K562 (cell line): Measurements from ENCODE around the gene GFM1. TPM values are rescaled to one million over a fixed set of nuclear protein-coding genes. Genes with fewer than 3 reads are reported as not detected.

Source experiments
- ATAC-seq: fragments of 200-7000 bp; cut with Tn5 transposase; 3 replicates; pipeline ENCODE4 v1.9.1; 2020; ENCODE audit warnings: moderate library complexity
- BruUV-seq: library from RNA; stranded (reverse); fragments of 400-500 nt; replicated peaks from 2 replicates; lab custom pipeline; 2021; lab: Mats Ljungman, UMichigan
- CTCF ChIA-PET: fragments of 300-600 bp; formaldehyde crosslinking; extraction: SDS; loops from one replicate; lab custom pipeline; 2021; ENCODE audit warnings: low intra/inter-chr PET ratio; lab: Yijun Ruan, JAX
- POLR2A ChIA-PET: fragments of 300-600, 350-650 bp; sonication (Branson Sonifier 250); formaldehyde crosslinking; extraction: SDS; loops from one replicate; lab custom pipeline; 2021; ENCODE audit warnings: antibody characterized with exemption, inconsistent platforms; lab: Yijun Ruan, JAX
- DNase-seq, 4 experiments: peaks; one replicate each; pipeline versions ENCODE4 v3.0.0 to v3.0.0-alpha.2; 2011 to 2018; ENCODE audit warnings: low spot score in 3 of 4, mixed read lengths in 3 of 4; ENCODE audit errors: extremely low read depth in 1 of 4
- FAIRE-seq: peaks from 2 replicates; lab custom pipeline; 2011; peaks lifted over from hg19 to GRCh38; lab: Jason Lieb, UNC
- H2AFZ ChIP-seq: 2 replicates; pipeline ENCODE4 v1.6.0; 2011; ENCODE audit warnings: low read depth, low read length, control low read depth, inconsistent platforms
- H3K27ac ChIP-seq: fragments of 200-600 bp; 3 replicates; pipeline ENCODE4 v1.8.0; 2011; ENCODE audit warnings: low read depth, mild to moderate bottlenecking, control low read depth, inconsistent platforms, low read length, moderate library complexity, mixed read lengths; ENCODE audit errors: extremely low read depth
- H3K27me3 ChIP-seq, 2 experiments: fragments of 300-600 bp in 1 of 2; 2 replicates in 1 of 2; 3 replicates in 1 of 2; pipeline versions ENCODE4 v1.6.0 to v1.8.0; 2011; ENCODE audit warnings: inconsistent platforms in 2 of 2, low read length in 2 of 2, mild to moderate bottlenecking in 1 of 2, mixed read lengths in 1 of 2, moderate library complexity in 1 of 2; ENCODE audit not compliant: control insufficient read depth in 2 of 2, insufficient read depth in 2 of 2
- H3K36me3 ChIP-seq: fragments of 300-600 bp; 3 replicates; pipeline ENCODE4 v1.8.0; 2011; ENCODE audit warnings: mild to moderate bottlenecking, low read length, inconsistent platforms; ENCODE audit not compliant: control insufficient read depth, insufficient read depth
- H3K4me1 ChIP-seq, 2 experiments: fragments of 200-600 bp in 1 of 2; replicated peaks in 1 of 2; 2 replicates in 1 of 2; 3 replicates in 1 of 2; pipeline versions ENCODE4 v1.5.1 to v1.8.0; 2011; ENCODE audit warnings: inconsistent platforms in 2 of 2, low read length in 2 of 2, mild to moderate bottlenecking in 1 of 2, mixed read lengths in 1 of 2, moderate library complexity in 1 of 2; ENCODE audit not compliant: control insufficient read depth in 2 of 2, insufficient read depth in 2 of 2
- H3K4me2 ChIP-seq: 2 replicates; pipeline ENCODE4 v1.6.1; 2011; ENCODE audit warnings: low read length, control low read depth, inconsistent platforms, mixed read lengths; ENCODE audit not compliant: insufficient read depth
- H3K4me3 ChIP-seq: fragments of 200-600 bp; sonication (generic), shearing (Covaris generic); 2 replicates; pipeline ENCODE4 v1.5.1; 2016; ENCODE audit warnings: control low read depth, inconsistent platforms
- H3K79me2 ChIP-seq: fragments of 200-600 bp; 3 replicates; pipeline ENCODE4 v1.8.0; 2011; ENCODE audit warnings: low read length, inconsistent platforms; ENCODE audit not compliant: control insufficient read depth, insufficient read depth
- H3K9ac ChIP-seq, 2 experiments: 2 replicates each; pipeline versions ENCODE4 v1.6.0 to v1.6.1; 2011; ENCODE audit warnings: low read depth in 2 of 2, low read length in 2 of 2, control low read depth in 1 of 2, inconsistent platforms in 1 of 2, mild to moderate bottlenecking in 1 of 2, mixed read lengths in 1 of 2; ENCODE audit not compliant: insufficient read depth in 1 of 2
- H3K9me1 ChIP-seq: one replicate; pipeline ENCODE4 v1.6.0; 2011; ENCODE audit warnings: inconsistent platforms, mild to moderate bottlenecking, low read length, moderate library complexity; ENCODE audit not compliant: control insufficient read depth, insufficient read depth
- H3K9me3 ChIP-seq: replicated peaks from 2 replicates; pipeline ENCODE4 v1.5.1; 2011; ENCODE audit warnings: low read depth, low read length, inconsistent platforms; ENCODE audit not compliant: control insufficient read depth, insufficient read depth
- H4K20me1 ChIP-seq: replicated peaks from 2 replicates; pipeline ENCODE4 v1.6.1; 2011; ENCODE audit warnings: low read length, inconsistent platforms, mixed read lengths; ENCODE audit not compliant: control insufficient read depth, insufficient read depth
- LARP7 ChIP-seq: fragments of 450-650 bp; IDR thresholded peaks from 2 replicates; pipeline ENCODE4 v1.6.1; 2016
- SMARCA5 ChIP-seq: fragments of 450-650 bp; IDR thresholded peaks from 2 replicates; pipeline ENCODE4 v1.6.1; 2016
- in situ Hi-C: fragments of 300-500 bp; cut with MboI; formaldehyde crosslinking; loops from 4 replicates; pipeline ENCODE4 v1.15.0; 2018; ENCODE audit warnings: inconsistent platforms, mixed read lengths
- intact Hi-C: fragments of 100-400 bp; cut with micrococcal nuclease; formaldehyde crosslinking; loops from 2 replicates; pipeline ENCODE4 v1.14.2; 2022
- polyA plus RNA-seq, 8 experiments: library from polyadenylated mRNA; depleted of rRNA in 4 of 8; stranded (reverse) in 5 of 8; unstranded in 3 of 8; fragments of >200 nt; fragmentation: Nextera tagmentation in 2 of 8; fragmentation: Illumina TruSeq in 1 of 8; extraction: Ambion mirVana in 2 of 8; extraction: Trizol in 1 of 8; gene quantifications; 2 replicates each; pipeline versions ENCODE4 v1.2.1 to v1.2.3, GENCODE V29; 2011 to 2014; ENCODE audit warnings: inconsistent platforms in 1 of 8, missing spikeins in 1 of 8
- total RNA-seq, 7 experiments: library from RNA; depleted of rRNA in 6 of 7; stranded (reverse); fragments of >200 nt in 6 of 7; fragmentation: Illumina TruSeq in 2 of 7; extraction: Trizol in 2 of 7; gene quantifications; 2 replicates each; pipeline versions ENCODE4 v1.2.1 to v1.2.3, GENCODE V29; 2011 to 2021; ENCODE audit warnings: low replicate concordance in 1 of 7
- TF ChIP-seq, protein P1 (sequence below): fragments of 450-650 bp; formaldehyde crosslinking; IDR thresholded peaks from 2 replicates; pipeline ENCODE4 v1.4.0; 2020; ENCODE audit warnings: mild to moderate bottlenecking, moderate library complexity
- TF ChIP-seq, protein P2 (sequence below): fragments of 450-650 bp; formaldehyde crosslinking; IDR thresholded peaks from 2 replicates; pipeline ENCODE4 v1.4.0; 2020; ENCODE audit warnings: mild to moderate bottlenecking, moderate library complexity

Gene GFM1
- total and polyA plus RNA-seq, 9 of the 15 experiments (the other 6 are each of a cell fraction or from before 2014, with no cell fraction given), result 38.9 to 86.7 (median 64.8) TPM

DNA sequence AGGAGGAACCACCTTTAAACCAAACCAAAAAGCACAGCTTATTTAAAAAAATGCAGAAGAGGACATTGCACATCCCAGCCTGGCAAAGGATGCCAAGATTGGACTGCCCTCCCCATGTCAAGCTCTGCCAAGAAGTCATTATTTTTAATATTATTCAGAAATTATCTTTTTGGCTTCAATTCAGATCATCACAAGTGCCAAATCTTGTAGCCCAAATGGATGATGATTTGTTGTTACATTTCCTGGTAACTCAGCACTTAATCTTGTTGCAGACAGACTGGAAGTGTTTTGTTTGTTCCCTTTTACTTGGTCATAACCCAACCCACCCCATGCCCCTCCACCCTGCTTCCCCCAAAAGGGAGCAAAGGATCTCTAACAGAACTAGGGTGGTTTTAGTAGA lies 56.2 kb downstream of the GFM1 start:
- H3K79me2 ChIP-seq, result peaks cover 8% of the 10 kb centered on the region; the same call in 1 of the 3 replicates
- CTCF ChIA-PET, result no interaction called here
- TF ChIP-seq, protein P1, sequence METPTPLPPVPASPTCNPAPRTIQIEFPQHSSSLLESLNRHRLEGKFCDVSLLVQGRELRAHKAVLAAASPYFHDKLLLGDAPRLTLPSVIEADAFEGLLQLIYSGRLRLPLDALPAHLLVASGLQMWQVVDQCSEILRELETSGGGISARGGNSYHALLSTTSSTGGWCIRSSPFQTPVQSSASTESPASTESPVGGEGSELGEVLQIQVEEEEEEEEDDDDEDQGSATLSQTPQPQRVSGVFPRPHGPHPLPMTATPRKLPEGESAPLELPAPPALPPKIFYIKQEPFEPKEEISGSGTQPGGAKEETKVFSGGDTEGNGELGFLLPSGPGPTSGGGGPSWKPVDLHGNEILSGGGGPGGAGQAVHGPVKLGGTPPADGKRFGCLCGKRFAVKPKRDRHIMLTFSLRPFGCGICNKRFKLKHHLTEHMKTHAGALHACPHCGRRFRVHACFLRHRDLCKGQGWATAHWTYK (CRISPR knock-in tag), result no peak
- TF ChIP-seq, protein P2, sequence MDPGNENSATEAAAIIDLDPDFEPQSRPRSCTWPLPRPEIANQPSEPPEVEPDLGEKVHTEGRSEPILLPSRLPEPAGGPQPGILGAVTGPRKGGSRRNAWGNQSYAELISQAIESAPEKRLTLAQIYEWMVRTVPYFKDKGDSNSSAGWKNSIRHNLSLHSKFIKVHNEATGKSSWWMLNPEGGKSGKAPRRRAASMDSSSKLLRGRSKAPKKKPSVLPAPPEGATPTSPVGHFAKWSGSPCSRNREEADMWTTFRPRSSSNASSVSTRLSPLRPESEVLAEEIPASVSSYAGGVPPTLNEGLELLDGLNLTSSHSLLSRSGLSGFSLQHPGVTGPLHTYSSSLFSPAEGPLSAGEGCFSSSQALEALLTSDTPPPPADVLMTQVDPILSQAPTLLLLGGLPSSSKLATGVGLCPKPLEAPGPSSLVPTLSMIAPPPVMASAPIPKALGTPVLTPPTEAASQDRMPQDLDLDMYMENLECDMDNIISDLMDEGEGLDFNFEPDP, result no peak
- TF ChIP-seq LARP7, result no peak
- no peak for TF ChIP-seq SMARCA5
- TF ChIP-seq, all 486 proteins: peak for 0
- Histone ChIP-seq H3K27me3 (no peaks in the 10 kb centered on the region), H3K9me3 (no peaks in the 10 kb centered on the region), H3K4me3 (no peak overlapping the region), H3K4me1 (peaks cover 0 to 8% of the 10 kb centered on the region in 2 experiments; a peak in 3 of 5 replicates), H3K9ac (no peak overlapping the region), H3K9me1 (no peaks in the 10 kb centered on the region), H2AFZ (no peak overlapping the region), H3K4me2 (no peak overlapping the region; the same call in 1 of the 2 replicates), H3K27ac (no peak overlapping the region), H4K20me1 (no peaks in the 10 kb centered on the region), H3K36me3 (peaks cover 48% of the 10 kb centered on the region)
- no peak for DNase-seq
- peak; percentile 26 for FAIRE-seq
- no peak for ATAC-seq
- no TSS peak for BruUV-seq
- POLR2A ChIA-PET, result interaction anchor here (0.9 to 1.0 kb wide), 2 partner anchors 9 to 90 kb away, joined by 3 to 4 read pairs; no protein-coding TSS in a partner anchor
- intact Hi-C loops (no loop called here), in situ Hi-C loops (no loop called here)
